ENCODE measurements around the gene NOX3. TPM values are rescaled to one million over a fixed set of nuclear protein-coding genes. Genes with fewer than 3 reads are reported as not detected.

Gene NOX3
- total and polyA plus RNA-seq, 10 of the 15 experiments (the other 5 are each of a cell fraction or from before 2014, with no cell fraction given): not detected

DNA sequence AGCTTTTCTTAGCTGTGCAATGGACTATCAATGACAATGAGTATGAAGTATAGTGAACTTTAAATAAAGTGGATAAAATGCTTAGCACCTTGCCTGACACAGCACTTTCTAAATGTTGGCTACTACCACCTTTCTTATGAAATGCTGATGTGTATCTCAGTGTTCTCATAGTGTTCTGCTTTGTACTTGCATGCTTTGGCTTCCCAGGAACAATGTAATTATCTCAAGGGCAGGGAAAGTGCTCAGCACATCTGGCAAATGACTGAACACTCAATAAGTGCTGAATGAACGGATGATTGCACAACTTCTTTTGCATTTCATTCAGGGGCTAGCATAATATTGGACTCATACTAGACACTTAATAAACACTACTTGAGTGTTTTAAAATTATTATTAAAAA lies 28.2 kb upstream of the NOX3 start (continued):
- TF ChIP-seq CBX5 (IDR thresholded peaks at IDR 0.05; ENCODE audit: low read depth) (no peak), SMC3 (IDR thresholded peaks at IDR 0.05; ENCODE audit: borderline replicate concordance, low read length) (no peak)

DNA sequence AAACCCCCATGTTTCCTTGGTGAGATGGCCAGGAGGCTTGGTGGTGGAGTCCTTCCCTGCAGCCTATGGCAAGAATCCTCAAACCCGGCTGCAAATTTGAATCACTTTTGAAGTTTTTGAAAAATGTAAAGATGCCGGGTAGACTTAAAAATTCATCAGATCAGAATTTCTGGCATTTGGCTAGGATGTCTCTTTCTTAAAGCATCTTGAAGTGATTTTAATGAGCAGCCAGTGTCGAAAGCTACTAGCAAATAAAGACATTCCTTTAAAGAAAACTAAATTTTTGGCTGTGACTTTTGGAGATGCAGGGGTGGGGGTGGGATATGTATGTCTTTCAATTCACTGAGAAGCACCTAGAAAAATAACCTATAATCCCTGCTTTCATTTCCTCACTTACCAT lies 25.6 kb upstream of the NOX3 start:
- POLR2A ChIA-PET: no interaction called here
- FAIRE-seq (no peak), DNase-seq (ENCODE audit: low read depth, low spot score) (no peak), ATAC-seq (no peak)
- WGBS (ENCODE audit: insufficient coverage, insufficient replicate concordance, low lambda C conversion rate, missing lambda C conversion rate): 71% methylated on average over 3 of the region's 3 CpGs
- H3K27me3 ChIP-seq (replicated peaks in 1 of 2; ENCODE audit: control insufficient read depth in 2 of 2, insufficient read depth in 2 of 2, low read length in 1 of 2): no peaks in the 10 kb centered on the region
- SMC1A ChIA-PET (ENCODE audit: uncharacterized antibody, unreplicated experiment): no interaction called here
- H3K36me3 ChIP-seq (ENCODE audit: control insufficient read depth in 2 of 2, insufficient read depth in 2 of 2, low read length in 1 of 2): no peaks in the 10 kb centered on the region
- peaks cover 2% of the 10 kb centered on the region; the same call in 2 of the 3 replicates for H3K9me3 ChIP-seq (replicated peaks; ENCODE audit: control insufficient read depth, insufficient read depth, low read length)
- RAD21 ChIA-PET (ENCODE audit: unreplicated experiment): no interaction called here
- H3K79me2 ChIP-seq (ENCODE audit: control insufficient read depth, insufficient read depth, low read length): no peaks in the 10 kb centered on the region
- no peak overlapping the region for H2AFZ ChIP-seq (ENCODE audit: control insufficient read depth, low read depth, low read length)
- TF ChIP-seq ZNF384 (IDR thresholded peaks at IDR 0.05; ENCODE audit: borderline replicate concordance, low read depth, low read length) (no peak), NR2C2 (IDR thresholded peaks at IDR 0.05; ENCODE audit: borderline replicate concordance, control insufficient read depth, insufficient read length, low read depth) (no peak), POLR2AphosphoS5 (IDR thresholded peaks at IDR 0.05; ENCODE audit: low read length) (no peak)
- H3K4me3 ChIP-seq: no peak overlapping the region
- intact Hi-C loops (cut with micrococcal nuclease; ENCODE audit: unreplicated experiment) (no loop called here), in situ Hi-C loops (cut with MboI) (no loop called here)
- no TSS peak for BruUV-seq (replicated peaks)
- H3K27ac ChIP-seq (ENCODE audit: control insufficient read depth, insufficient read depth): no peak overlapping the region
- no peaks in the 10 kb centered on the region for H4K20me1 ChIP-seq (ENCODE audit: control insufficient read depth, insufficient read depth)
- H3K4me1 ChIP-seq (ENCODE audit: control insufficient read depth, insufficient read depth, low read length): no peaks in the 10 kb centered on the region
- no peak overlapping the region for H3K4me2 ChIP-seq (ENCODE audit: control insufficient read depth, insufficient read depth)
- CTCF ChIA-PET: interaction anchor here (0.7 kb wide), 1 partner anchor 63 kb away, joined by 3 read pairs; no protein-coding TSS in a partner anchor
- no peak overlapping the region for H3K9ac ChIP-seq (ENCODE audit: control insufficient read depth, insufficient read depth, low read length)

DNA sequence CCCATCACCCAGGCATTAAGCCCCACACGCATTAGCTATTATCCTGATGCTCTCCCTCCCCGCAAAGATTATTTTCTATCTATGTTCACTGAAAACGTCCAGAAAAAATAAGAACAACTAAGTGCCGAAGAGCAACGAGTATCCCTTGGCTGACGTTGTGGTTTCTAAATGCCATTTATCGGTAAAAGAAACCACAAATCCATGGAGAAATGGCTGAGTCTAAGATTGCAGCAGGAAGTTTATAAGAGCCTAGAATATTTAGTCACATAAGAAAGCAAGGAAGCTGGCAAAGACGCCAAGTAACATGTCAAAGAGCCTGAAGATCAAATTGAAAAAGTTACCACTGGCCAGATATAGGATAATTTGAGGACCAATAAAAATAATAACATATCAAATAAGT lies 18.1 kb upstream of the NOX3 start:
- no peak overlapping the region for H3K4me3 ChIP-seq
- intact Hi-C loops (cut with micrococcal nuclease; ENCODE audit: unreplicated experiment): no loop called here
- no peak for ATAC-seq
- peaks cover 6% of the 10 kb centered on the region; the same call in 2 of the 3 replicates for H3K9me3 ChIP-seq (replicated peaks; ENCODE audit: control insufficient read depth, insufficient read depth, low read length)
- 83% methylated on average over 8 of the region's 8 CpGs for WGBS (ENCODE audit: insufficient coverage, insufficient replicate concordance, low lambda C conversion rate, missing lambda C conversion rate)
- H3K79me2 ChIP-seq (ENCODE audit: control insufficient read depth, insufficient read depth, low read length): no peaks in the 10 kb centered on the region
- ChIA-PET CTCF (no interaction called here), POLR2A (no interaction called here), SMC1A (ENCODE audit: uncharacterized antibody, unreplicated experiment) (interaction anchor here (2.2 kb wide), 1 partner anchor 13 kb away, joined by 6 read pairs; no protein-coding TSS in a partner anchor), RAD21 (ENCODE audit: unreplicated experiment) (no interaction called here)
- no peaks in the 10 kb centered on the region for H3K4me1 ChIP-seq (ENCODE audit: control insufficient read depth, insufficient read depth, low read length)
- H4K20me1 ChIP-seq (ENCODE audit: control insufficient read depth, insufficient read depth): no peaks in the 10 kb centered on the region
- in situ Hi-C loops (cut with MboI): no loop called here
- H3K4me2 ChIP-seq (ENCODE audit: control insufficient read depth, insufficient read depth): no peak overlapping the region
- H3K27ac ChIP-seq (ENCODE audit: control insufficient read depth, insufficient read depth): no peak overlapping the region
- FAIRE-seq: no peak
- BruUV-seq (replicated peaks): no TSS peak
- TF ChIP-seq NRF1 (conservative IDR thresholded peaks at IDR 0.05; ENCODE audit: low read depth, low read length): no peak
- TF ChIP-seq NFYB (IDR thresholded peaks at IDR 0.05; ENCODE audit: insufficient read depth, low read depth, low read length): no peak
- no peak for TF ChIP-seq EP300 (IDR thresholded peaks at IDR 0.05; ENCODE audit: borderline replicate concordance in 1 of 2, control insufficient read depth in 1 of 2, low read depth in 2 of 2, low read length in 2 of 2)
- TF ChIP-seq, protein P1, sequence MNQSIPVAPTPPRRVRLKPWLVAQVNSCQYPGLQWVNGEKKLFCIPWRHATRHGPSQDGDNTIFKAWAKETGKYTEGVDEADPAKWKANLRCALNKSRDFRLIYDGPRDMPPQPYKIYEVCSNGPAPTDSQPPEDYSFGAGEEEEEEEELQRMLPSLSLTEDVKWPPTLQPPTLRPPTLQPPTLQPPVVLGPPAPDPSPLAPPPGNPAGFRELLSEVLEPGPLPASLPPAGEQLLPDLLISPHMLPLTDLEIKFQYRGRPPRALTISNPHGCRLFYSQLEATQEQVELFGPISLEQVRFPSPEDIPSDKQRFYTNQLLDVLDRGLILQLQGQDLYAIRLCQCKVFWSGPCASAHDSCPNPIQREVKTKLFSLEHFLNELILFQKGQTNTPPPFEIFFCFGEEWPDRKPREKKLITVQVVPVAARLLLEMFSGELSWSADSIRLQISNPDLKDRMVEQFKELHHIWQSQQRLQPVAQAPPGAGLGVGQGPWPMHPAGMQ (IDR thresholded peaks at IDR 0.05; ENCODE audit: borderline replicate concordance): no peak
- no peak overlapping the region for H3K9ac ChIP-seq (ENCODE audit: control insufficient read depth, insufficient read depth, low read length)
- DNase-seq (ENCODE audit: low read depth, low spot score): no peak
- no peak overlapping the region for H2AFZ ChIP-seq (ENCODE audit: control insufficient read depth, low read depth, low read length)
- H3K36me3 ChIP-seq (ENCODE audit: control insufficient read depth in 2 of 2, insufficient read depth in 2 of 2, low read length in 1 of 2): no peaks in the 10 kb centered on the region
- H3K27me3 ChIP-seq (replicated peaks in 1 of 2; ENCODE audit: control insufficient read depth in 2 of 2, insufficient read depth in 2 of 2, low read length in 1 of 2): no peaks in the 10 kb centered on the region
